CD4-positive, CD25-positive, alpha-beta regulatory T cell (primary cell): ENCODE results near the gene PLPPR2. TPM values are rescaled to one million over a fixed set of nuclear protein-coding genes. Genes with fewer than 3 reads are reported as not detected.
A peak's percentile ranks its signal among the peaks of the same experiment; 100 is the strongest.
"Not testable (repeated sequence)": the region's sequence is repeated elsewhere in the genome, so short reads cannot be mapped to it uniquely, and the experiment has no call there.

Source experiments
- ATAC-seq, 2 donors: fragments of 150-1000 bp; cut with Tn5 transposase; one replicate each; pipeline ENCODE4 v1.10.0; 2021; ENCODE audit warnings: low read depth in 2 of 2, moderate number of reproducible peaks in 2 of 2, moderate library complexity in 1 of 2
- DNase-seq, 3 donors: peaks; one replicate each; pipeline versions ENCODE4 v3.0.0 to v3.0.0-alpha.2; 2012 to 2022; ENCODE audit warnings: mixed read lengths in 1 of 3
- H3K27ac ChIP-seq: one replicate; pipeline ENCODE4 v1.7.0; 2013; ENCODE audit warnings: mild to moderate bottlenecking, low read length; ENCODE audit not compliant: insufficient read depth, poor library complexity, severe bottlenecking
- H3K27me3 ChIP-seq: one replicate; pipeline ENCODE4 v1.7.0; 2013; ENCODE audit warnings: low read length; ENCODE audit not compliant: control insufficient read depth, insufficient read depth
- H3K36me3 ChIP-seq: one replicate; pipeline ENCODE4 v1.7.0; 2013; ENCODE audit warnings: mild to moderate bottlenecking, low read length, moderate library complexity; ENCODE audit not compliant: control insufficient read depth, insufficient read depth
- H3K4me1 ChIP-seq: 2 replicates; pipeline ENCODE4 v1.7.0; 2013; ENCODE audit warnings: mild to moderate bottlenecking, low read length; ENCODE audit not compliant: insufficient read depth, control insufficient read depth, poor library complexity, severe bottlenecking
- H3K4me3 ChIP-seq: one replicate; pipeline ENCODE4 v1.7.0; 2013; ENCODE audit warnings: low read depth, mild to moderate bottlenecking, low read length, moderate library complexity
- H3K9me3 ChIP-seq, 2 experiments: 1 replicate in 1 of 2; 2 replicates in 1 of 2; pipeline ENCODE4 v1.7.0; 2013; ENCODE audit warnings: low read length in 2 of 2, mild to moderate bottlenecking in 1 of 2, moderate library complexity in 1 of 2; ENCODE audit not compliant: control insufficient read depth in 2 of 2
- H3K27ac Mint-ChIP-seq, 3 donors: one replicate each; pipeline ENCODE4 v1.8.0; 2020 to 2022; ENCODE audit warnings: mild to moderate bottlenecking in 3 of 3, mixed read lengths in 3 of 3, moderate library complexity in 2 of 3
- H3K27me3 Mint-ChIP-seq: one replicate; pipeline ENCODE4 v1.8.0; 2022; ENCODE audit warnings: mild to moderate bottlenecking, mixed read lengths
- H3K36me3 Mint-ChIP-seq: one replicate; pipeline ENCODE4 v1.8.0; 2020; ENCODE audit warnings: mixed read lengths
- H3K4me1 Mint-ChIP-seq, 4 donors: one replicate each; pipeline ENCODE4 v1.8.0; 2020 to 2022; ENCODE audit warnings: mixed read lengths in 4 of 4, mild to moderate bottlenecking in 1 of 4
- H3K4me3 Mint-ChIP-seq, 4 donors: one replicate each; pipeline ENCODE4 v1.8.0; 2020 to 2022; ENCODE audit warnings: mild to moderate bottlenecking in 4 of 4, mixed read lengths in 4 of 4, moderate library complexity in 3 of 4
- H3K9me3 Mint-ChIP-seq, 7 donors: one replicate each; pipeline ENCODE4 v1.8.0; 2020 to 2022; ENCODE audit warnings: mixed read lengths in 7 of 7, mild to moderate bottlenecking in 3 of 7, moderate library complexity in 2 of 7
- polyA plus RNA-seq, 4 donors: library from polyadenylated mRNA; unstranded; fragments of 300-500 nt; fragmentation: Illumina TruSeq; gene quantifications; one replicate each; pipeline ENCODE4 v1.2.3, GENCODE V29; 2021
- total RNA-seq: library from RNA; stranded (reverse); gene quantifications from one replicate; pipeline ENCODE4 v1.2.3, GENCODE V29; 2022

Gene PLPPR2
- total and polyA plus RNA-seq, 5 donors from 2014 or later = 0.86 to 10.4 (median 2.3) TPM

GRCh38 chr19:11335449-11336146, 19.6 kb upstream of the PLPPR2 start:
- Histone ChIP-seq H3K27me3 (no peaks in the 10 kb centered on the region), H3K9me3 (no peaks in the 10 kb centered on the region), H3K4me3 (no peak overlapping the region), H3K4me1 (peaks cover 34% of the 10 kb centered on the region), H3K27ac (no peak overlapping the region), H3K36me3 (peaks cover 33% of the 10 kb centered on the region)
- peaks cover 30% of the 10 kb centered on the region for H3K36me3 Mint-ChIP-seq
- no peak overlapping the region for H3K4me3 Mint-ChIP-seq
- ATAC-seq (no peak), DNase-seq (no peak)
- peaks cover 0 to 34% (median 16%) of the 10 kb centered on the region in 4 donors for H3K4me1 Mint-ChIP-seq
- H3K27me3 Mint-ChIP-seq = no peaks in the 10 kb centered on the region
- no peaks in the 10 kb centered on the region for H3K9me3 Mint-ChIP-seq
- no peak overlapping the region for H3K27ac Mint-ChIP-seq

- peak overlapping the region; percentile 75 to 90 (median 84) for H3K4me3 Mint-ChIP-seq
- Histone ChIP-seq H3K36me3 (peaks cover 33% of the 10 kb centered on the region), H3K4me3 (peak overlapping the region; percentile 44), H3K27ac (peak overlapping the region; percentile 23), H3K4me1 (peaks cover 34% of the 10 kb centered on the region), H3K9me3 (no peaks in the 10 kb centered on the region), H3K27me3 (no peaks in the 10 kb centered on the region)
- H3K27ac Mint-ChIP-seq = peak overlapping the region; percentile 5 to 38 (median 14)
- H3K27me3 Mint-ChIP-seq = no peaks in the 10 kb centered on the region
- peak in 2 of 3 donors; percentile 22 to 41 for DNase-seq
- peaks cover 27% of the 10 kb centered on the region for H3K36me3 Mint-ChIP-seq
- ATAC-seq = peak in 1 of 2 donors; percentile 35
- H3K9me3 Mint-ChIP-seq = no peaks in the 10 kb centered on the region
- H3K4me1 Mint-ChIP-seq = peaks cover 0 to 34% (median 16%) of the 10 kb centered on the region in 4 donors
Measured at GRCh38 chr19:11337080-11337479, 18.2 kb upstream of the PLPPR2 start.

- H3K27me3 Mint-ChIP-seq = no peaks in the 10 kb centered on the region
- peak overlapping the region in 1 of 3 donors; percentile 59 for H3K27ac Mint-ChIP-seq
Measured at GRCh38 chr19:11338121-11338520, 17.1 kb upstream of the PLPPR2 start.

GRCh38 chr19:11338569-11339253, 16.5 kb upstream of the PLPPR2 start:
- H3K4me3 ChIP-seq = peak overlapping the region; percentile 44
- peak overlapping the region in 2 of 3 donors; percentile 88 to 89 for H3K27ac Mint-ChIP-seq
- DNase-seq (no peak), ATAC-seq (no peak)
- H3K9me3 ChIP-seq = no peaks in the 10 kb centered on the region
- peak overlapping the region; percentile 65 for H3K27ac ChIP-seq
- no peaks in the 10 kb centered on the region for H3K9me3 Mint-ChIP-seq
- H3K4me1 Mint-ChIP-seq = peaks cover 0 to 39% (median 16%) of the 10 kb centered on the region in 4 donors
- peaks cover 26% of the 10 kb centered on the region for H3K36me3 ChIP-seq
- H3K27me3 Mint-ChIP-seq = no peaks in the 10 kb centered on the region
- H3K27me3 ChIP-seq = no peaks in the 10 kb centered on the region
- peak overlapping the region; percentile 87 to 90 (median 88) for H3K4me3 Mint-ChIP-seq
- peaks cover 34% of the 10 kb centered on the region for H3K4me1 ChIP-seq
- H3K36me3 Mint-ChIP-seq = peaks cover 18% of the 10 kb centered on the region

More at GRCh38 chr19:11338121-11338520, 17.1 kb upstream of the PLPPR2 start:
- H3K36me3 Mint-ChIP-seq = peaks cover 21% of the 10 kb centered on the region
- H3K4me1 Mint-ChIP-seq = peaks cover 0 to 39% (median 16%) of the 10 kb centered on the region in 4 donors
- H3K27ac ChIP-seq = peak overlapping the region; percentile 5
- ATAC-seq = no peak
- DNase-seq = no peak
- H3K4me3 ChIP-seq = no peak overlapping the region
- H3K27me3 ChIP-seq = no peaks in the 10 kb centered on the region
- H3K9me3 Mint-ChIP-seq = no peaks in the 10 kb centered on the region
- peaks cover 34% of the 10 kb centered on the region for H3K4me1 ChIP-seq
- no peaks in the 10 kb centered on the region for H3K9me3 ChIP-seq
- H3K36me3 ChIP-seq = peaks cover 29% of the 10 kb centered on the region
- H3K4me3 Mint-ChIP-seq = peak overlapping the region in 3 of 4 donors; percentile 75 to 90 (median 87)

- Mint-ChIP-seq H3K9me3 (no peaks in the 10 kb centered on the region), H3K4me3 (peak within 1 kb of the TSS; percentile 87 to 95 (median 90)), H3K27me3 (no peaks in the 10 kb centered on the region), H3K4me1 (peaks cover 0 to 42% (median 18%) of the 10 kb centered on the region in 4 donors), H3K36me3 (peaks cover 18% of the 10 kb centered on the region), H3K27ac (peak within 1 kb of the TSS; percentile 52 to 90 (median 89))
- ATAC-seq (peak; percentile 88 to 89), DNase-seq (peak; percentile 71 to 90 (median 77))
- Histone ChIP-seq H3K27me3 (no peaks in the 10 kb centered on the region), H3K4me3 (peak within 1 kb of the TSS; percentile 87), H3K36me3 (peaks cover 21% of the 10 kb centered on the region), H3K9me3 (no peaks in the 10 kb centered on the region), H3K27ac (peak within 1 kb of the TSS; percentile 65), H3K4me1 (peaks cover 34% of the 10 kb centered on the region)
Measured at GRCh38 chr19:11339254-11340098, 15.8 kb upstream of the PLPPR2 start, which contains the start of gene RAB3D. TSS of gene RAB3D (minus strand) at chr19:11339657. CDS start at chr19:11337399, 2,258 bp downstream.

GRCh38 chr19:11340099-11340467, 15.1 kb upstream of the PLPPR2 start:
- H3K27ac Mint-ChIP-seq = peak overlapping the region; percentile 52 to 90 (median 89)
- H3K27me3 Mint-ChIP-seq = not testable (repeated sequence)

GRCh38 chr19:11342429-11342828, 12.8 kb upstream of the PLPPR2 start:
- no peaks in the 10 kb centered on the region for H3K9me3 Mint-ChIP-seq
- H3K4me3 Mint-ChIP-seq = peak overlapping the region in 2 of 4 donors; percentile 43 to 75
- peaks cover 0 to 58% (median 27%) of the 10 kb centered on the region in 4 donors for H3K4me1 Mint-ChIP-seq
- Histone ChIP-seq H3K4me3 (no peak overlapping the region), H3K36me3 (no peaks in the 10 kb centered on the region), H3K27ac (no peak overlapping the region), H3K27me3 (no peaks in the 10 kb centered on the region), H3K4me1 (peaks cover 49% of the 10 kb centered on the region), H3K9me3 (no peaks in the 10 kb centered on the region)
- H3K27me3 Mint-ChIP-seq = no peaks in the 10 kb centered on the region
- H3K36me3 Mint-ChIP-seq = peaks cover 5% of the 10 kb centered on the region
- no peak for ATAC-seq
- no peak overlapping the region for H3K27ac Mint-ChIP-seq
- no peak for DNase-seq

More at GRCh38 chr19:11340099-11340467, 15.1 kb upstream of the PLPPR2 start:
- Histone ChIP-seq H3K4me3 (peak overlapping the region; percentile 87), H3K4me1 (peaks cover 37% of the 10 kb centered on the region), H3K36me3 (peaks cover 15% of the 10 kb centered on the region), H3K27ac (peak overlapping the region; percentile 65)
- not testable (repeated sequence) for ATAC-seq, H3K9me3 ChIP-seq, H3K27me3 ChIP-seq, H3K9me3 Mint-ChIP-seq, DNase-seq
- H3K4me3 Mint-ChIP-seq = peak overlapping the region; percentile 87 to 95 (median 90)
- H3K4me1 Mint-ChIP-seq = peaks cover 0 to 44% (median 19%) of the 10 kb centered on the region in 4 donors
- H3K36me3 Mint-ChIP-seq = peaks cover 17% of the 10 kb centered on the region
